Gastrocnemius medialis (tissue), 4 donors: ENCODE data around the gene FAM78A.

Source experiments
- CTCF ChIP-seq, 5 experiments: fragments of 450-650 bp in 3 of 5; fragments of 200-600 bp in 2 of 5; sonication (generic) in 2 of 5; IDR thresholded peaks in 4 of 5; conservative IDR thresholded peaks in 1 of 5; 1 replicate in 4 of 5; 2 replicates in 1 of 5; pipeline ENCODE4 v1.5.1; 2016 to 2019; ENCODE audit warnings: antibody characterized with exemption in 5 of 5, mild to moderate bottlenecking in 3 of 5, moderate library complexity in 3 of 5
- POLR2A ChIP-seq, 2 donors: fragments of 450-650 bp; IDR thresholded peaks; one replicate each; pipeline ENCODE4 v1.6.1; 2017; ENCODE audit warnings: antibody characterized with exemption in 2 of 2, mild to moderate bottlenecking in 2 of 2, moderate library complexity in 2 of 2

GRCh38 chr9:131306397-131307004, 30.2 kb upstream of the FAM78A start:
- no peak for TF ChIP-seq CTCF (IDR thresholded peaks at IDR 0.05 in 4 of 5, conservative IDR thresholded peaks at IDR 0.05 in 1 of 5)
- no peak for TF ChIP-seq POLR2A (IDR thresholded peaks at IDR 0.05)
